ENCODE results near the gene FNDC10. TPM values are rescaled to one million over a fixed set of nuclear protein-coding genes. Genes with fewer than 3 reads are reported as not detected.

FNDC10 gene
- total RNA-seq, 4 donors from 2014 or later = 0.50 to 1.9 (median 0.84) TPM; not detected in 1

GRCh38 chr1:1604374-1605033 is 4.6 kb upstream of the FNDC10 start:
- H3K27me3 ChIP-seq = peaks cover 0 to 56% (median 15%) of the 10 kb centered on the region in 4 donors
- TF ChIP-seq, protein P1, sequence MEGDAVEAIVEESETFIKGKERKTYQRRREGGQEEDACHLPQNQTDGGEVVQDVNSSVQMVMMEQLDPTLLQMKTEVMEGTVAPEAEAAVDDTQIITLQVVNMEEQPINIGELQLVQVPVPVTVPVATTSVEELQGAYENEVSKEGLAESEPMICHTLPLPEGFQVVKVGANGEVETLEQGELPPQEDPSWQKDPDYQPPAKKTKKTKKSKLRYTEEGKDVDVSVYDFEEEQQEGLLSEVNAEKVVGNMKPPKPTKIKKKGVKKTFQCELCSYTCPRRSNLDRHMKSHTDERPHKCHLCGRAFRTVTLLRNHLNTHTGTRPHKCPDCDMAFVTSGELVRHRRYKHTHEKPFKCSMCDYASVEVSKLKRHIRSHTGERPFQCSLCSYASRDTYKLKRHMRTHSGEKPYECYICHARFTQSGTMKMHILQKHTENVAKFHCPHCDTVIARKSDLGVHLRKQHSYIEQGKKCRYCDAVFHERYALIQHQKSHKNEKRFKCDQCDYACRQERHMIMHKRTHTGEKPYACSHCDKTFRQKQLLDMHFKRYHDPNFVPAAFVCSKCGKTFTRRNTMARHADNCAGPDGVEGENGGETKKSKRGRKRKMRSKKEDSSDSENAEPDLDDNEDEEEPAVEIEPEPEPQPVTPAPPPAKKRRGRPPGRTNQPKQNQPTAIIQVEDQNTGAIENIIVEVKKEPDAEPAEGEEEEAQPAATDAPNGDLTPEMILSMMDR (IDR thresholded peaks at IDR 0.05) = no peak
- TF ChIP-seq POLR2A (IDR thresholded peaks at IDR 0.05; ENCODE audit: low read depth) = no peak
- no peak for TF ChIP-seq EP300 (IDR thresholded peaks at IDR 0.05)
- no peak for TF ChIP-seq POLR2AphosphoS5 (IDR thresholded peaks at IDR 0.05)
- 82% methylated on average over 9 of the region's 15 CpGs for WGBS
- H3K36me3 ChIP-seq = no peaks in the 10 kb centered on the region
- H3K4me3 ChIP-seq = no peak overlapping the region
- peaks cover 5 to 13% (median 9%) of the 10 kb centered on the region in 4 donors for H3K4me1 ChIP-seq
- DNase-seq (ENCODE audit: extremely low spot score) = no peak
- H3K27ac ChIP-seq (replicated peaks in 1 of 4) = no peak overlapping the region
- H3K9me3 ChIP-seq = no peaks in the 10 kb centered on the region
- intact Hi-C loops (cut with DNase I) = no loop called here

- Histone ChIP-seq H3K27ac (replicated peaks in 1 of 4) (no peak overlapping the region), H3K4me3 (no peak overlapping the region), H3K9me3 (no peaks in the 10 kb centered on the region), H3K36me3 (no peaks in the 10 kb centered on the region), H3K27me3 (peaks cover 0 to 63% (median 18%) of the 10 kb centered on the region in 4 donors), H3K4me1 (peaks cover 10 to 20% (median 15%) of the 10 kb centered on the region in 4 donors)
- TF ChIP-seq POLR2AphosphoS5 (IDR thresholded peaks at IDR 0.05) (no peak), POLR2A (IDR thresholded peaks at IDR 0.05; ENCODE audit: low read depth) (no peak), EP300 (IDR thresholded peaks at IDR 0.05) (no peak)
- TF ChIP-seq, protein P1 (IDR thresholded peaks at IDR 0.05) = no peak
- WGBS = 70% methylated on average over 12 of the region's 13 CpGs
- intact Hi-C loops (cut with DNase I) = no loop called here
- no peak for DNase-seq (ENCODE audit: extremely low spot score)
Observed at GRCh38 chr1:1603671-1604373, 3.9 kb upstream of the FNDC10 start.

- intact Hi-C loops (cut with DNase I) = no loop called here
- no peak for DNase-seq (ENCODE audit: extremely low spot score)
- Histone ChIP-seq H3K36me3 (no peaks in the 10 kb centered on the region), H3K9me3 (no peaks in the 10 kb centered on the region), H3K4me3 (no peak overlapping the region), H3K27me3 (peaks cover 0 to 70% (median 24%) of the 10 kb centered on the region in 4 donors), H3K27ac (replicated peaks in 1 of 4) (no peak overlapping the region), H3K4me1 (peaks cover 10 to 28% (median 15%) of the 10 kb centered on the region in 4 donors)
- WGBS = 73% methylated on average over 6 of the region's 13 CpGs
- TF ChIP-seq POLR2AphosphoS5 (IDR thresholded peaks at IDR 0.05) (no peak), POLR2A (IDR thresholded peaks at IDR 0.05; ENCODE audit: low read depth) (no peak), EP300 (IDR thresholded peaks at IDR 0.05) (no peak)
- TF ChIP-seq, protein P1 (IDR thresholded peaks at IDR 0.05) = no peak
Observed at GRCh38 chr1:1602968-1603506, 3.1 kb upstream of the FNDC10 start.

DNA sequence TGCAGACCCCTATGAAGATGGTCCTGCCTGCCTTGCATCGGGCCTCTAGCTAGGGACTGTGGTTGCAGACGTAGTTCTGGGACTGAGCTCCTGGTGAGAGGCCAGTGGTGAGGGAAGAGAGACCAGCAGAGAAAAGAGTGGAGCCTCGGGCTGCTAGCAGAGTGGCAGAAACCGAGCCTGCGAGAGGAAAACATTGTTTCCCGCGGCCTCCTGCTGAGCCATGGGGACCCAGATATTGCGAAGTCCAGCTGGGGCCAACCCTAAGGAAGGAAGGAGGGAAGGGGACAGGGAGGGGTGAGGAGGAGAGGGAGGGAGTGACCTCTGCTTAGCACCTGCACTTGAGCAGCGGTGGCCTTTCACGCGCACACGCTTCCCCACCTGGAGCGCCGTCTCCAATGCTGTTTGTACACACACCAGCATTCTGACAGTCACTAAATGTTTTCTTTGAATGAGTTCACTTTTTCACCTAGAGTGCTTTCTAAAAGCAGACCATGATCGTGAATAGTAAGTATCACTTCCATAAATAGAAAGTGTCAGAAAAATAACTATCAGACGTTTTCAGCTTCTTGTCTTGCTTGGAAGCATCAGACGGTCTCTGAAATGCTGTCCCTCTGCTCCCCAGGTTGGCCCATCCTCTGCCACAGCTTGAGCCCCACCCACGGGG is 2.5 kb upstream of the FNDC10 start:
- DNase-seq (ENCODE audit: extremely low spot score) = no peak
- peaks cover 0 to 76% (median 25%) of the 10 kb centered on the region in 4 donors for H3K27me3 ChIP-seq
- 53% methylated on average over 16 of the region's 18 CpGs for WGBS
- H3K4me3 ChIP-seq = no peak overlapping the region
- intact Hi-C loops (cut with DNase I) = no loop called here
- H3K36me3 ChIP-seq = no peaks in the 10 kb centered on the region
- peaks cover 13 to 34% (median 20%) of the 10 kb centered on the region in 4 donors for H3K4me1 ChIP-seq
- TF ChIP-seq POLR2AphosphoS5 (IDR thresholded peaks at IDR 0.05) = no peak
- TF ChIP-seq, protein P1 (IDR thresholded peaks at IDR 0.05) = no peak
- no peak for TF ChIP-seq POLR2A (IDR thresholded peaks at IDR 0.05; ENCODE audit: low read depth)
- TF ChIP-seq EP300 (IDR thresholded peaks at IDR 0.05) = no peak
- no peaks in the 10 kb centered on the region for H3K9me3 ChIP-seq
- H3K27ac ChIP-seq (replicated peaks in 1 of 4) = no peak overlapping the region

Measured in esophagus muscularis mucosa (tissue), 4 donors.